IPS-11a (cell line): ENCODE measurements around the gene MICAL3.
"Not testable (repeated sequence)": the region's sequence is repeated elsewhere in the genome, so short reads cannot be mapped to it uniquely, and the experiment has no call there.

Experiments used
- H3K4me3 ChIP-seq: one replicate; pipeline ENCODE4 v1.5.1; 2013; ENCODE audit warnings: low read depth, low read length, control low read depth

MICAL3 gene

GRCh38 chr22:17939011-17939410 lies 85.3 kb downstream of the MICAL3 start:
- H3K4me3 ChIP-seq, result no peak overlapping the region

DNA sequence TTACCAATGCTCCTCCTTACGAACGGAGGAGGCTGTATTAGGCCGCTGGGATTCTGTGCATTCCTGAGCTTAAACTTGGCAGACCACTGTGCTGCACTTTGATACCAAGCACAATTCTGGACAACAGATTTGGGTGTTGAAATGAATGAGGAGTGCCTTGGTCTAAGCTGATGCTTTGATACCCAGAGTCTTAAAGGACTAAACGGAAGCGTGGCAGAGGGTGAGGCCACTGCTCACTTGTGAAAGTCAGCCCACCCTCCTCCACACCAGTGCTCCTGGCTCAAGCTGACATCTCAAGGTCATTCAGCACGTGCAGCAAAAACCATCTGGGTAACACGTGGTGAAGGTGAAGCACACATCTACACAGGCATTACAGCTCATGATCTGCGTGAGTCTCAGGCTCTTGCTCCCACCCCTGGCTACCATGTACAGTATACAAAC lies 85.9 kb downstream of the MICAL3 start:
- H3K4me3 ChIP-seq, result no peak overlapping the region

DNA sequence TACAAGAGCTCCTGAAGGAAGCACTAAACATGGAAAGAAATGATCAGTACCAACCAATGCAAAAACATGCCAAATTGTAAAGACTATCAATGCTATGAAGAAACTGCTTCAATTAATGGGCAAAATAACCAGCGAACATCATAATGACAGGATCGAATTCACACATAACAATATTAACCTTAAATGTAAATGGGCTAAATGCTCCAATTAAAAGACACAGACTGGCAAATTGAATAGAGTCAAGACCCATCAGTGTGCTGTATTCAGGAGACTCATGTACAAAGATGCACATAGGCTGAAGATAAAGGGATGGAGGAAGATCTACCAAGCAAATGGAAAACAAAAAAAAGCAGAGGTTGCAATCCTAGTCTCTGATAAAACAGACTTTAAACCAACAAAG lies 91.9 kb downstream of the MICAL3 start:
- not testable (repeated sequence) for H3K4me3 ChIP-seq

DNA sequence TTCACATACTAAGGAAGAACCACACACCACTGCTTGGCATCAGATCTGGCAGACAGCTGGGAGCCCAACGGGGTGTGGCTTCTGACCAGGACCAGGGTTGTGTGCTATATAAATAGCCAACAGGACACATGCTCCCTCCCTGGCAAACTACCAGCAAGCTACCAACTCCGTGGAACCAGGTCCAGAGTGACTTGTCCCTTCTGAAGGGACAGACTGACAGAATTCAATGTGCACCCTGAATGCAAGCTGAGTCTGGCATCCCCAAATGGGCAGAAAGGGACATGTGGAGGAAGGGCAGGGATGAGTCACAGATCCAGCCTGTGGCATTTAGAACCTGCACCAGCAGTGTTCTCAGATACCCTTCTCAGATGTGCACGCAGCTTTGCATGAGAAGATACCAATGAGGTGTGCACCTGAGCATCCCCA lies 92.9 kb downstream of the MICAL3 start:
- no peak overlapping the region for H3K4me3 ChIP-seq

DNA sequence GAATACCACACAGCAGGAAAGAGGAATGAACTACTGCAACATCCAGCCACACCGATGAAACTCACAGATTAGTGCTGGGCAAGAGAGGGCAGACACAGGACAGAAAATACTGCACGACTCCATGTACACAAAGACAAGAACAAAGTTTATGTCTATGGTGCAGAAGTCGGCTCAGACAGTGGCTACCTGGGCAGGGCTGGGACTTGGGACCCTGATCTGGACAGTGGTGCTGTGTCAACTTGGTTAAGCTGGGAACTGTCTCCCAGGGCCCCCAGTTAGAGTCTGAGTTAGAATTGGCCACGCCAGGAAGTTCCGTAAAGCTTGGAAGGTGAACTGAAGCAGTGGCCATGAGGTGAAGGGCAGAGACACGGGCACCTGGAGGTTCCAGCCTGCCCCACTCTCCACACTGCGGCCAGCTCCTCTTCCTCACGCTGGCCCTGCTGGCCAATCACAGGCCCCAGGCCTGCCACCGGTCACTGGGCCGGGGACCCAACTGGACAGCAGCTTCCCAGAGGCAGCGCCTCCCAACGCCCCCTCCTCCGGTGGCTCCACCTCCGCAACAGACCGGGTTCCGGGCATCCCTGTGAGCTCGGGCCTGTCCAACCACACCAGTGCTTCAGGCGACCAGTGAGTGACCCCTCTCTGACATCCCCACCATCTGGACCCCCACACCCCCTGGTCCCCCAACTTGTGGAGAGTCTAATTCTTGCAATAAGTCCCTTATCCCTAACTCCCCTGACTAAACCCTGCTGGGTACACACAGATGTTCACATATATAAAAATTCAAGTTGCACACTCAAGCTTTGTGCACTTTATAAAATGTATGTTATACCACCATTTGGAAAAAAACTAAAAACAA lies 93.7 kb downstream of the MICAL3 start:
- no peak overlapping the region for H3K4me3 ChIP-seq

DNA sequence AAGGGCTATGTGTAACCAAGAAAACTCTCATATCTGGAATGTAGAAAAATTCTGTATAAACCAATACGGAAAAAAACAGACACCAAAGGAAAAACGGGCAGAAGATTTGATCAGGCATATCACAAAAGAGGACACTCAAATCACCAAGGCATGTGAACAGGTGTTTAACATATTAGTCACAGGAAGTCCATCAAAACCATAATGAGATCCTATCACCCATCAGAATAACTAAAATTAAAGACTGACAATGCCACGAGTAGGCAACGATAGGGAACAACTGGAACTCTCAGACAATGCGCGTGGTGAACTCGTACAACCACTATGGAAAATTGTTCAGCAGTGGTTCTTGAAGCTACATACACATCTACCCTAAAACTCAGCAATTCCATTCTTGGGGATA lies 94.5 kb downstream of the MICAL3 start:
- H3K4me3 ChIP-seq, result no peak overlapping the region

- no peak overlapping the region for H3K4me3 ChIP-seq
Observed at GRCh38 chr22:17928391-17928790, 96.0 kb downstream of the MICAL3 start.

DNA sequence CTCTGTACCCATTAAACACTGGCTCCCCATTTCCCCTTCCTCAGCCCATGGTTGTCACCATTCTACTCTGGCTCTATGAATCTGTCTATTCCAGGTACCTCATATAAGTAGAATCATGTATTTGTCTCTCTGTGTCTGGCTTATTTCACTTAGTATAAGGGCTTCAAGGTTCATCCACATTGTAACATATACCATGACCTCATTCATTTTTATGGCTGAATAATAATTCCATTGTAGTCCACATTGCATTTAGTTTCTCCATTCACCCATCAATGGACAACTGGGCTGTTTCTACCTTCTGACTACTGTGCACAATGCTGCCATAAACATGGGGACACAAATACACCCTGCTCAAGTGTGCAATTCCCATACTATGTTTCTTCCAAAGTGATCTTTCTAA lies 97.3 kb downstream of the MICAL3 start:
- no peak overlapping the region for H3K4me3 ChIP-seq

DNA sequence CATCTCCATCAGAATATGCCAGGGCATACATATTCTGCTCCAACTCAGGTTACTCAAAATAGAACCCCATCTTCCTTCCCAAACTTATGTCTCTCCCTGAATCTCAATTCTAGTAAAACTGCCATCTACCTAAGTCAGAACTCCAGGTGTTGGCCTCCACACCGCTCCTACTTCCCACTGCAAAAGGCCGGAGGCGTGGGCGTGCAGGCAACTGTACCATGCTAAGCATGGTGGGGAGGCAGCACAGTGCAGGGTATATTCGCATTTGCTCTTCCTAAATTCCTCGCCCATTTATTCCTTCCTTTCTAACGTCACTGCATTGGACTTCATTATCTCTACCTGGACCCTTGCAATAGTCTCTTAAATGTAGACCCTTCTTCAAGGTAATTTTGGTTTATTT lies 97.8 kb downstream of the MICAL3 start:
- H3K4me3 ChIP-seq, result no peak overlapping the region

DNA sequence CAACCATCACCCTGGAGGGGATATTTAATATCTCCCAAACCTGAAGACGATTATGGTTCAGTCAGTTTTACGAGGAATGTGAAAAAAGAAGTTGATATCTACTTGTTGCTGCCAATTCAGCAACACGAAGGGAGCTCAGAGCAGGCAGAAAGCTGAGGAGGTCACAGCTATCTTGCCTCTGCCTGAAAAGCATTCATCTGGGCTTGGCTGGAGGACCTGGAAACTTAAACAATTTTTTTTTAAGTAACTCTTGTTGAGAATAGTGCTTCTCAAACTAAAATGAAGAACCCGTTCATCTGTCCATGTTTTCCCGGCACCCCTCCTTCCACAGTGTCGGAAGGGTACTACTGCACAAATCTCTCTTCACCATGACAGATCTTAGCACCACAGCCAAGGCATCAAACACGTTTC lies 98.9 kb downstream of the MICAL3 start:
- H3K4me3 ChIP-seq, result no peak overlapping the region

DNA sequence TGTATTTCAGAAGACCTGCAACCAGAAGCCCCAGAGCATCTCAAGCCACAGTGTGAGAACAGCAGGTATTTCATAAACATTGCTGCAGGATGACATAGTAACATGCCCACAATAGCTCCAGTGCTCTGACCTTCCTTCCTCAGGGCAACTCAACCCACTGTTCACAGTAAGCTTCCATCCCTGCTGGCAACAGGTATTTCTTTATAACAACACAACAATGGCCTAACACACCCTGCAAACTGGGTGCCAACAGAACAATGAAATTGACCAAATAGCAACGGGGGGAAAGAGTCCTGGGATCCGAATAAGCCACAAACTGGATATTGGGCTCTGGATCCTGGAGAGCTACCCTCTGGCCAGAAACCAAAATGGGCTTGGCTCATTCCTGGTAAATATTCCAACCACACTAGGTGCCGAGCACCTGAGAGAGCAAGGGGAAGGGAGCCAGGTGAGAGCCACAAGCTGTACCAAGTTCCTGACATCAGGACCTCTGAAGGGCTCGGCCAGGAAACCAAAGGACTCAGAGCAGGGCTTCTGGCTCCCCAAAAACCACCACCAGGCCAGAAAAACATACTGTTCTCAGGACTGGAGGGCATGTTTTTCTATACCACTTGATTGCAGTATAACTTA lies 99.5 kb downstream of the MICAL3 start:
- no peak overlapping the region for H3K4me3 ChIP-seq

DNA sequence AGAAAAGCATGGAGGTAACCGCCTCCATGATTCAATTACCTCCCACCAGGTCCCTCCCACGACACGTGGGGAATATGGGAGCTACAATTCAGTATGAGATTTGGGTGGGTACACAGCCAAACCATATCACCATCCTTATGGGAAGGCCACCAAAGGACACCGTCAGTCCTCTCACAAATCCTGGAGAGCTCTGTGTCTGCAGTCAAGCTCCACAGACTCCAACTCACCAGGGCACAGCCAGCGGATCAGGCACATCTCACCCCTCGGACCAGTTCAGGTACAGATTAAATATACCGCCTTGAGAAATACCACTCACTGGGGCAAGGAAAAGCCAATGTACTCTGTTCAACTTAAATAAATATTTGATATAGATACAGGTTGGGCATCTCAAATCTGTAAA lies 100.3 kb downstream of the MICAL3 start:
- no peak overlapping the region for H3K4me3 ChIP-seq

DNA sequence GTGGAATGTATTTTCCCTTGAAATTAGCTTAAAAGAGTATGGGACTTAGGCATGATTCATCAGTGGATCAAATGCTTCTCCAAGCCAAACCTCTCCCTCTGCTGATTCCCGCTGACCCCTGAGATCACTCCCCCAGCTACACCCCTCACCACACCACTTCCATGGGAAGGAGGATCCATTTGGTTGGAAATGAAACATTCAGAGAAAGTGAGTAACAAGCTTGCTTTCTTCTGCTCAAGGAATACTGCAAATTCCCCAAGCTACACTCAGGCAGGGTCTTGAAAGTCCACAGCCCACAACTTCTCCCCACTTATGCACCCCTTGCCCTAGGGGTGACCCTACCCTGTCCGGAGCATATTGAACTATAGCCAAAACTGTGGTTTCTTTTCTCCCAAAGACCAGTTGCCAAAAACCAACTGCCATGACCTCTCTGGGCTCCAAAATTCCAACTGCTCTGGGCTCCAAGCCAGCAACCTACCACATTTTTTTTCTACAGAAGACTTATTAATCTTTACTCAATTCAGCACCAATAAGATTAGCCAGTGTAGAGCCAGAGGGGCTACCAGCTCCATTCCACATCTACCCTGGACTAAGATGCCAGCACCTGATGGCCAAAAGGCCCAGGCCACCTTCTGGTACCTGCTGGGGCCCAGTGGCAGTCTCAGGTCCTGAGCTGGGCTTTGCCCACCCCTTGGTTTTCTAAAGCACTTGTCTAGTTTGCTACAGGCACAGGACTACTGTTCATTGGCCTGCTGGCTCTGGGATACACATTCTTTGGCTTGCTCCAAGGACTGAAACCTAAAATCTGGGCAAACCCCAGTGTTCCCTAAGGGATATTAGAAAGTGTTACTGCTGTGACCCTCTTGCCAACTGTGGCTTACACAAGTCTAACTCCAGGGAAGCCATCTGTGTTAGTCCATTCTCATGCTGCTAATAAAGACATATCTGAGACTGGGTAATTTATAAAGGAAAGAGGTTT lies 101.1 kb downstream of the MICAL3 start:
- H3K4me3 ChIP-seq, result no peak overlapping the region

- H3K4me3 ChIP-seq, result no peak overlapping the region
Observed at GRCh38 chr22:17921871-17922821, 102.2 kb downstream of the MICAL3 start.

GRCh38 chr22:17920992-17921650 lies 103.2 kb downstream of the MICAL3 start:
- no peak overlapping the region for H3K4me3 ChIP-seq

GRCh38 chr22:17920145-17920605 lies 104.2 kb downstream of the MICAL3 start:
- no peak overlapping the region for H3K4me3 ChIP-seq

- no peak overlapping the region for H3K4me3 ChIP-seq
Observed at GRCh38 chr22:17919276-17920144, 104.9 kb downstream of the MICAL3 start.

DNA sequence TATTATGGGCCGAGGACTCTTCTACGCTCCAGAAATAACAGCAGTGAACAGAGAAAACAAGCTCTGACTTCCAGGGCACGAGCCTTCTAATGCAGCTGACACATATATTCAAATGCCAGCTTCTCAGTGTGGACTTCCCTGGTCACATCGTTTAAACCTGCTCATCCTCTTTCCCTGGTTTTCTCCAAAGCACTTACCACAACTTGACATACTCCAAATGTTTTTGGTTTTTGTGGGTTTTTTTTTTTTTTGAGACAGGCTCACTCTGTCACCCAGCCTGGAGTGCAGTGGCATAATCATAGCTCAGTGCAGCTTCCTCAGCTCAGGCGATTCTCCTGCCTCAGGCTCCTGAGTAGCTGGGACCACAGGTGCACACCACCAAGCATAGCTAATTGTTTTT lies 105.5 kb downstream of the MICAL3 start:
- H3K4me3 ChIP-seq, result no peak overlapping the region
